ENCODE results near the gene P2RY8. TPM values are rescaled to one million over a fixed set of nuclear protein-coding genes. Genes with fewer than 3 reads are reported as not detected.
"Not testable (repeated sequence)": the region's sequence is repeated elsewhere in the genome, so short reads cannot be mapped to it uniquely, and the experiment has no call there.

The P2RY8 gene
- total RNA-seq, 1 donor from 2014 or later, result 0.52 TPM

DNA sequence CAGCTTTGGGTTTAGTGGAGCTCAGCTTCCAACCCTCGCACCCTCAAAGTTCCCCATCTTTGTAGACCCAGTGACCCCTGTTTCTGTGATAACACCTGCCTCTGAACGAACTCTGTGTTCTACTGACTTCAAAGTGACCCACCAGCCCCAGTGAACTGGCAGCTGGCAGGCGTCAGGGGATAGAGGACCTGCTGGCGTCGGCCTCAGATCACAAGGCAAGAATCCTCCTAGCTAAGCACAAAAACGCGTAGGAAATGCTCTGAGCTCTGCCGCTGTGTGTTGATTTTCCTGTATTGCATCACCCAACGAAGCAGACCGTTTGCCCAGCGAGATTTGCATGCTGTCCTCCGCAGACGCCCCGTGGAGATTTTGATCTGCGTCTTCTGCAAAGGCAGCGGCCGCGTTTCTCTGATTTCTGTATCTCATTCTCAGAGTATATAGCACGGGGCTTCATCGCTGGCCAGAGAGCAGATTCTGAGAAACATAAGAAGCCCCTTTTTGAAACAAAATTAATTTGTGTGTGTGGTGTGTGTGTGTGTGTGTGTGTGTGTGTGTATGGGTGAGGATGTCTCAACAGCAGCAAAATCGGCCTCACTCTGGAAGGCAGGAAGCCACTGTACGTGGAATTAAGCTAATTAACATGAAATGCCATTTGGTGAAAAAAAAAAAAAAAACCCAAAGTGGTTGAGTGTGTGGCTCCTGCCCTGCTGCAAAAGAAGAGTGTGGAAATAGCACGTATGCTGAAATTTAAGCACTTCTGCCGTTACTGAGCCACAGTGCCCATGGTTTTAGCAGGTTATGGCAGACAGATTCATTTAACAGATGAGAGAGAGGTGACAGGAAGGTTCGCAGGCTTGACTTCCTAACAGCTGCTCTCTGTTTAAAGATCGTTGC lies 55.1 kb downstream of the P2RY8 start:
- no peak overlapping the region for H3K9ac ChIP-seq (ENCODE audit: low read depth in 1 of 3, low read length in 3 of 3)
- peaks cover 0 to 2% (median 0%) of the 10 kb centered on the region in 3 donors for H3K9me3 ChIP-seq (ENCODE audit: control insufficient read depth in 3 of 3, low read length in 3 of 3)
- H3K36me3 ChIP-seq (ENCODE audit: control insufficient read depth in 3 of 3, insufficient read depth in 3 of 3, low read length in 3 of 3), result no peaks in the 10 kb centered on the region
- no peak overlapping the region for H3K4me3 ChIP-seq (ENCODE audit: low read length in 3 of 3)
- peaks cover 0 to 3% (median 0%) of the 10 kb centered on the region in 3 donors for H3K27me3 ChIP-seq (ENCODE audit: control insufficient read depth in 3 of 3, insufficient read depth in 3 of 3, low read length in 3 of 3)
- H3K4me1 ChIP-seq (ENCODE audit: control insufficient read depth in 3 of 3, insufficient read depth in 3 of 3, low read length in 3 of 3), result peaks cover 0 to 8% (median 3%) of the 10 kb centered on the region in 3 donors
- peak overlapping the region; percentile 54 for H3K27ac ChIP-seq (ENCODE audit: low read depth, low read length)

DNA sequence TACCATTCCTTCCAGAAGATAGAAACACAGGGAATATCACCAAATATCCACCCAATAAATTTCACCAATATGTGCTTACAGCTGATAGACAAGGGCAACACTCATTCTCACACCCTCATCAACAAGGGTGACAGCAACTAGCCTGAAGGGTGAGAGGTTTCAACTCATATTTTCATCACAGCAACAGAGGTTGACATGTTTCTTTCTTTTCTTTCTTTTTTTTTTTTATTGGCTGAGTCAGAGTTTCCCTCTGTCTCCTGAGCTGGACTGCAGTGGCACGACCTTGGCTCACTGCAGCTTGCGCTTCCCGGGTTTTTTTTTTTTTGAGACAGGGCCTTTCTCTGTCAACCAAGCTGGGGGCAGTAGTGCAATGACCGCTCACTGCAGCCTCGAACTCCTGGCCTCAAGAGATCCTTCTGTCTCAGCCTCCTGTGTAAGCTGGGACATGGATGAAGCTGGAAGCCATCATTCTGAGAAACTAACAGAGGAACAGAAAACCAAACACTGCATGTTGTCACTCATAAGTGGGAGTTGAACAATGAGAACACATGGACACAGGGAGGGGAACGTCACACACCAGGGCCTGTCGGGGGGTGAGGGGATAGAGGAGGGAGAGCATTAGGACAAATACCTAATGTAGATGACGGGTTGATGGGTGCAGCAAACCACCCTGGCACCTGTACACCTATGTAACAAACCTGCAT lies 56.8 kb downstream of the P2RY8 start:
- peaks cover 0 to 5% (median 0%) of the 10 kb centered on the region in 3 donors for H3K4me1 ChIP-seq (ENCODE audit: control insufficient read depth in 3 of 3, insufficient read depth in 3 of 3, low read length in 3 of 3)
- H3K36me3 ChIP-seq (ENCODE audit: control insufficient read depth in 3 of 3, insufficient read depth in 3 of 3, low read length in 3 of 3), result no peaks in the 10 kb centered on the region
- H3K9me3 ChIP-seq (ENCODE audit: control insufficient read depth in 3 of 3, low read length in 3 of 3), result no peaks in the 10 kb centered on the region
- no peaks in the 10 kb centered on the region for H3K27me3 ChIP-seq (ENCODE audit: control insufficient read depth in 3 of 3, insufficient read depth in 3 of 3, low read length in 3 of 3)
- no peak overlapping the region for H3K9ac ChIP-seq (ENCODE audit: low read depth in 1 of 3, low read length in 3 of 3)
- no peak overlapping the region for H3K27ac ChIP-seq (ENCODE audit: low read depth, low read length)
- H3K4me3 ChIP-seq (ENCODE audit: low read length in 3 of 3), result no peak overlapping the region

DNA sequence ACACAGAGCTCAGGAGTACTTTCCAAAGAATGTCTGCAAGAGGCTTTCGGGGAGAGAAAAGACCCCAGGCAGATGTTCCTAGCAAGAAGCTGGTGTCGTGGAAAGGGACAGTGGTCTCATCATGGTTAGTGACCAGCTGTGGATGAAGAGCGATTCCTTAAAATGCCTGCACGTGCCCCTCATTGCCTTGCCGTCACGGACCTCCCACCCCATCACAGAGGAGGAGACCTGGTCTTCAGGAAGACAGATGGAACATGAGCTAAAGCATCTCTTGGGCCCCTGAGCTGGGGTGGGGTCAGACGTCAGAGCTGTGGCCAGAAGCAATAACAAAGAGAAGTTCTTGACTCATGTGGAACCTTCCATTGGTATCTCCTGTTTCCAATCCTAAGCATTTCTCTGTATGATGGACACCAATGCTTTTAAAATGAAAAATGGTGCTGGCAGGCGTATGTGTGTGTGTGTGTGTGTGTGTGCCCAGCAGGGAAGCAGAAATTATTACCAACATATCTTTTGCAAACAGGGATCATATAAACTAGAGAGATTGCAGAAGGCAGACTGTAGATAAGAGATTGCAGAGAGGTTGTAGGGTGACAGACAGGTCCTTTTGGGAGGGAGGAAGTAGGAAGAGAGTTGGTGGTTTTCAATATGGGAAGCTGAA lies 59.1 kb downstream of the P2RY8 start:
- Histone ChIP-seq H3K27me3 (ENCODE audit: control insufficient read depth in 3 of 3, insufficient read depth in 3 of 3, low read length in 3 of 3) (no peaks in the 10 kb centered on the region), H3K36me3 (ENCODE audit: control insufficient read depth in 3 of 3, insufficient read depth in 3 of 3, low read length in 3 of 3) (no peaks in the 10 kb centered on the region), H3K27ac (ENCODE audit: low read depth, low read length) (no peak overlapping the region), H3K9me3 (ENCODE audit: control insufficient read depth in 3 of 3, low read length in 3 of 3) (no peaks in the 10 kb centered on the region), H3K9ac (ENCODE audit: low read depth in 1 of 3, low read length in 3 of 3) (no peak overlapping the region), H3K4me3 (ENCODE audit: low read length in 3 of 3) (no peak overlapping the region), H3K4me1 (ENCODE audit: control insufficient read depth in 3 of 3, insufficient read depth in 3 of 3, low read length in 3 of 3) (peaks cover 0 to 5% (median 0%) of the 10 kb centered on the region in 3 donors)

DNA sequence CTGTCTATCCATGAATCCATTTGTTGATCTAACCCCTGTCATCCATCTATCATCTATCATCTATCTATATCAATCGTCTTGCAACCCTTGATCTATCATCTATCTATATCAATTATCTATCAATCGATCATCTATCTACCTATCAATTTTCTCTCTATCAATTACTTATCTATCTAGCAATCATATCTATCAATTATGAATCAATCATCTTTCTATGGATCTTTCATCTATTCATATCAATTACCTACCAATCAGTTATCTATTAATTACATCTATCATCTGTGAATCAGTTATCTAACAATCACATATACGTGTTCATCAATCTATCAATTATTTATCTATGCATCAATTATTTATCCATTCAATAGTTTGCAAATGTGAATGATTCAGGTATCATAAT lies 59.8 kb downstream of the P2RY8 start:
- Histone ChIP-seq H3K9me3 (ENCODE audit: control insufficient read depth in 3 of 3, low read length in 3 of 3) (no peaks in the 10 kb centered on the region), H3K27ac (ENCODE audit: low read depth, low read length) (no peak overlapping the region), H3K4me3 (ENCODE audit: low read length in 3 of 3) (no peak overlapping the region), H3K9ac (ENCODE audit: low read depth in 1 of 3, low read length in 3 of 3) (no peak overlapping the region), H3K4me1 (ENCODE audit: control insufficient read depth in 3 of 3, insufficient read depth in 3 of 3, low read length in 3 of 3) (peaks cover 0 to 5% (median 0%) of the 10 kb centered on the region in 3 donors), H3K27me3 (ENCODE audit: control insufficient read depth in 3 of 3, insufficient read depth in 3 of 3, low read length in 3 of 3) (no peaks in the 10 kb centered on the region), H3K36me3 (ENCODE audit: control insufficient read depth in 3 of 3, insufficient read depth in 3 of 3, low read length in 3 of 3) (no peaks in the 10 kb centered on the region)

DNA sequence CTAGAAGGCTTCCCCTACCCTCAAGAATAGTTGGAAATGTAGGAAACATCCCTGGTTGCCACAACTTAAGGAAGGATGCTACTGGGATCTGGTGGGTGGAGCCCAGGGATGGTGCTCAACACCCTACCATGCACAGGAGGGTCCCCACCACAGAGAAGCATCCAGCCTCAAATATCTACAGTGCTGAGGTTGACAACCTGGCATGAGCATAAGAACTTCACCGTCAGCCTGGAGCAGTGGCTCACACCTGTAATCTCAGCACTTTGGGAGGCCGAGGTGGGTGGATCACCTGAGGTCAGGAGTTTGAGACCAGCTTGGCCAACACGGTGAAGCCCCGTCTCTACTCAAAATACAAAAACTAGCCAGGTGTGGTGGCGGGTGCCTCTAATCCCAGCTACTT lies 60.3 kb downstream of the P2RY8 start:
- no peaks in the 10 kb centered on the region for H3K36me3 ChIP-seq (ENCODE audit: control insufficient read depth in 3 of 3, insufficient read depth in 3 of 3, low read length in 3 of 3)

DNA sequence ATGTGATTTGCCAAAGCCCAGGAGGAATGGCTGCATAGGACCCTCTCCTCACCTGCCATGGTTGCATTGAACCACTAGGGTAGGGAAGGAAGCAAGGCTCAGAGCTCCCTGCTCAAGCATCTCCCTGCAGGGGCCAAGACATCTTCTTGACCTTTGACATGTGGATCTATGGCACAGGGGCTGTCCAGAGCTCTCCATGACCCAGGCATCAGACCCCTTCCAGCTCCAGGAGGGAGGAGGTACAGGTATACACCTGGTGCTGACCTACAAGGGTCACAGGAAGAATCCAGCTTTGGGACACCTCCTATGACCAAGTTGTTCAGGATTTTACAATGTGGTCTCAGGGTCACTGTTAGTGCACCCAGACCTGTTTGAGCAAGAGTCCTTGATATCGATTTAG lies 61.1 kb downstream of the P2RY8 start:
- H3K9ac ChIP-seq (ENCODE audit: low read depth in 1 of 3, low read length in 3 of 3), result no peak overlapping the region
- H3K9me3 ChIP-seq (ENCODE audit: control insufficient read depth in 3 of 3, low read length in 3 of 3), result no peaks in the 10 kb centered on the region
- no peaks in the 10 kb centered on the region for H3K27me3 ChIP-seq (ENCODE audit: control insufficient read depth in 3 of 3, insufficient read depth in 3 of 3, low read length in 3 of 3)
- H3K4me3 ChIP-seq (ENCODE audit: low read length in 3 of 3), result no peak overlapping the region
- no peaks in the 10 kb centered on the region for H3K36me3 ChIP-seq (ENCODE audit: control insufficient read depth in 3 of 3, insufficient read depth in 3 of 3, low read length in 3 of 3)
- H3K4me1 ChIP-seq (ENCODE audit: control insufficient read depth in 3 of 3, insufficient read depth in 3 of 3, low read length in 3 of 3), result peaks cover 0 to under 1% (median 0%) of the 10 kb centered on the region in 3 donors
- H3K27ac ChIP-seq (ENCODE audit: low read depth, low read length), result no peak overlapping the region

More for the DNA sequence above, 60.3 kb downstream of the P2RY8 start:
- H3K4me1 ChIP-seq (ENCODE audit: control insufficient read depth in 3 of 3, insufficient read depth in 3 of 3, low read length in 3 of 3), result peaks cover 0 to 5% (median 0%) of the 10 kb centered on the region in 3 donors
- H3K27me3 ChIP-seq (ENCODE audit: control insufficient read depth in 3 of 3, insufficient read depth in 3 of 3, low read length in 3 of 3), result no peaks in the 10 kb centered on the region
- H3K9ac ChIP-seq (ENCODE audit: low read depth in 1 of 3, low read length in 3 of 3), result no peak overlapping the region
- H3K4me3 ChIP-seq (ENCODE audit: low read length in 3 of 3), result no peak overlapping the region
- no peak overlapping the region for H3K27ac ChIP-seq (ENCODE audit: low read depth, low read length)
- H3K9me3 ChIP-seq (ENCODE audit: control insufficient read depth in 3 of 3, low read length in 3 of 3), result no peaks in the 10 kb centered on the region

DNA sequence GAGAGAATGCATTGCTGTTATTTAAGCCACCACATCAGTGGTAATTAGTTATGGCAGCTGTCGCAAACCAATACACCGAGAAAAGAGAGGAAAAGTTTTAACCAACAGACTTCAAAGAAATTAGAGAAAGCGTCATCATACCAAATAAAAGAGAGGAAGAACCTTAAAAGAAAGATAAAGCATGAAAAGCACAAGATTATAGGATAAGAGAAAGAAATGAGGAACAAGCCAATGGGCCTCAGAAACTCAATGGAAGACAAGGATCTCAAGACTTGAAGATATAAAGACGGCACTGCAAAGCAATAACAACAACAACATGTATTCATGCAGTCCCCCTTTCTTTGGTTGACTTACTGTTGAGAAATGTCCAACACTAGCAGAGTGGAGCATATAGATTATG lies 61.5 kb downstream of the P2RY8 start:
- Histone ChIP-seq H3K36me3 (ENCODE audit: control insufficient read depth in 3 of 3, insufficient read depth in 3 of 3, low read length in 3 of 3) (no peaks in the 10 kb centered on the region), H3K9me3 (ENCODE audit: control insufficient read depth in 3 of 3, low read length in 3 of 3) (no peaks in the 10 kb centered on the region), H3K4me3 (ENCODE audit: low read length in 3 of 3) (no peak overlapping the region), H3K27me3 (ENCODE audit: control insufficient read depth in 3 of 3, insufficient read depth in 3 of 3, low read length in 3 of 3) (no peaks in the 10 kb centered on the region), H3K4me1 (ENCODE audit: control insufficient read depth in 3 of 3, insufficient read depth in 3 of 3, low read length in 3 of 3) (no peaks in the 10 kb centered on the region), H3K27ac (ENCODE audit: low read depth, low read length) (no peak overlapping the region), H3K9ac (ENCODE audit: low read depth in 1 of 3, low read length in 3 of 3) (no peak overlapping the region)

DNA sequence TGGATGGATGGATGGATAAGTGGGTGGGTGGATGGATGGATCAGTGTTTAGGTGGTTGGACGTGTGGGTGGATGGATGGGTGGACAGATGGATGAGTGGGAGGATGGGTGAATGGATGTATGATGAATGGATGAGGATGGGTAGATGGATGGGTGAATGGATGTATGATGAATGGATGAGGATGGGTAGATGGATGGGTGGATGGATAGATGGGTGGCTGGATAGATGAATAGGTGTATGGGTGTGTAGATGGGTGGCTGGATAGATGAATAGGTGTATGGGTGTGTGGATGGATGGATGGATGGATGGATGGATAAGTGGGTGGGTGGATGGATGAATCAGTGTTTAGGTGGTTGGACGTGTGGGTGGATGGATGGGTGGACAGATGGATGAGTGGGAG lies 62.4 kb downstream of the P2RY8 start:
- not testable (repeated sequence) for H3K4me1 ChIP-seq (ENCODE audit: control insufficient read depth in 3 of 3, insufficient read depth in 3 of 3, low read length in 3 of 3); H3K27ac ChIP-seq (ENCODE audit: low read depth, low read length)

DNA sequence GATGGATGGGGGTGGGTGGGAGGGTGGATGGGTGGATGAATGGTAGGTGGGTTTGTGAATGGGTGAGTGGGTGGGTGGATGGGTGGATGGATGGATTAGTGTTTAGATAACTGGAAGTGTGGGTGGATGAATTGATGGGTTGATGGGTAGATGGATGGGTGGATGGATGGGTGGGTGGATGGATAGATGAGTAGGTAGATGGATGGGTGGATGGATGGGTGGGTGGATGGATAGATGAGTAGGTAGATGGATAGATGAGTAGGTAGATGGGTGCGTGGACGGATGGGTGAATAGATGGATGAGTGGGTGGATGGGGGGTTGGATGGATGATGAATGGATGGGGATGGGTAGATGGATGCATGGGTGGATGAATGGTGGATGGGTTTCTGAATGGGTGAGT lies 64.0 kb downstream of the P2RY8 start:
- Histone ChIP-seq H3K9me3 (ENCODE audit: control insufficient read depth in 3 of 3, low read length in 3 of 3) (no peaks in the 10 kb centered on the region), H3K36me3 (ENCODE audit: control insufficient read depth in 3 of 3, insufficient read depth in 3 of 3, low read length in 3 of 3) (no peaks in the 10 kb centered on the region), H3K4me3 (ENCODE audit: low read length in 3 of 3) (no peak overlapping the region), H3K27me3 (ENCODE audit: control insufficient read depth in 3 of 3, insufficient read depth in 3 of 3, low read length in 3 of 3) (peaks cover 0 to 5% (median 3%) of the 10 kb centered on the region in 3 donors), H3K9ac (ENCODE audit: low read depth in 1 of 3, low read length in 3 of 3) (no peak overlapping the region), H3K27ac (ENCODE audit: low read depth, low read length) (no peak overlapping the region), H3K4me1 (ENCODE audit: control insufficient read depth in 3 of 3, insufficient read depth in 3 of 3, low read length in 3 of 3) (no peaks in the 10 kb centered on the region)

More for the DNA sequence above, 62.4 kb downstream of the P2RY8 start:
- not testable (repeated sequence) for H3K36me3 ChIP-seq (ENCODE audit: control insufficient read depth in 3 of 3, insufficient read depth in 3 of 3, low read length in 3 of 3); H3K4me3 ChIP-seq (ENCODE audit: low read length in 3 of 3); H3K9me3 ChIP-seq (ENCODE audit: control insufficient read depth in 3 of 3, low read length in 3 of 3); H3K9ac ChIP-seq (ENCODE audit: low read depth in 1 of 3, low read length in 3 of 3); H3K27me3 ChIP-seq (ENCODE audit: control insufficient read depth in 3 of 3, insufficient read depth in 3 of 3, low read length in 3 of 3)

Measured in skeletal muscle tissue (tissue), 4 donors.